Caco-2 (cell line): ENCODE measurements around the gene KCNH2. TPM values are rescaled to one million over a fixed set of nuclear protein-coding genes. Genes with fewer than 3 reads are reported as not detected.

Experiments
- BruUV-seq: library from RNA; stranded (reverse); fragments of 400-500 nt; replicated peaks from 2 replicates; lab custom pipeline; 2021; lab: Mats Ljungman, UMichigan
- CTCF ChIA-PET: fragments of 300-600 bp; sonication (Branson Sonifier 250); formaldehyde crosslinking; loops from one replicate; lab custom pipeline; 2022; ENCODE audit warnings: antibody characterized with exemption; lab: Charles Lee
- POLR2A ChIA-PET: fragments of 300-600 bp; sonication (Branson Sonifier 250); formaldehyde crosslinking; loops from one replicate; lab custom pipeline; 2022; ENCODE audit warnings: antibody characterized with exemption; lab: Charles Lee
- DNase-seq, 2 experiments: peaks; one replicate each; pipeline versions ENCODE4 v3.0.0 to v3.0.0-alpha.2; 2020 to 2022
- H3K27me3 ChIP-seq: replicated peaks from 2 replicates; pipeline ENCODE4 v1.6.0; 2011; ENCODE audit warnings: low read length; ENCODE audit not compliant: control insufficient read depth, insufficient read depth
- H3K36me3 ChIP-seq: 2 replicates; pipeline ENCODE4 v1.5.1; 2011; ENCODE audit warnings: low read length; ENCODE audit not compliant: control insufficient read depth, insufficient read depth
- H3K4me1 ChIP-seq: fragments of 250-450 bp; sonication (Bioruptor Pico); 2 replicates; pipeline ENCODE4 v1.5.1; 2020; ENCODE audit warnings: mild to moderate bottlenecking
- H3K4me3 ChIP-seq: 2 replicates; pipeline ENCODE4 v1.5.1; 2011; ENCODE audit warnings: low read depth, mild to moderate bottlenecking, control low read depth, low read length
- H3K9me3 ChIP-seq: fragments of 250-450 bp; sonication (Bioruptor Pico); 2 replicates; pipeline ENCODE4 v1.5.1; 2020; ENCODE audit warnings: mild to moderate bottlenecking, moderate library complexity
- H3K27ac Mint-ChIP-seq: one replicate; pipeline ENCODE4 v1.8.0; 2022; ENCODE audit warnings: mixed read lengths; ENCODE audit not compliant: unreplicated experiment
- H3K27me3 Mint-ChIP-seq: one replicate; pipeline ENCODE4 v1.8.0; 2022; ENCODE audit warnings: mixed read lengths; ENCODE audit not compliant: insufficient read depth, unreplicated experiment
- H3K36me3 Mint-ChIP-seq: one replicate; pipeline ENCODE4 v1.8.0; 2022; ENCODE audit warnings: mild to moderate bottlenecking, mixed read lengths; ENCODE audit not compliant: insufficient read depth, unreplicated experiment
- H3K4me1 Mint-ChIP-seq: one replicate; pipeline ENCODE4 v1.8.0; 2022; ENCODE audit warnings: low read depth, mixed read lengths; ENCODE audit not compliant: unreplicated experiment
- H3K4me3 Mint-ChIP-seq: one replicate; pipeline ENCODE4 v1.8.0; 2022; ENCODE audit warnings: mild to moderate bottlenecking, moderate library complexity, mixed read lengths; ENCODE audit not compliant: unreplicated experiment
- H3K9me3 Mint-ChIP-seq: one replicate; pipeline ENCODE4 v1.8.0; 2022; ENCODE audit warnings: mixed read lengths; ENCODE audit not compliant: unreplicated experiment
- CTCF ChIP-seq, 2 experiments: fragments of 200-600 bp in 1 of 2; IDR thresholded peaks; 1 replicate in 1 of 2; 2 replicates in 1 of 2; pipeline versions ENCODE4 v1.5.1 to v1.8.0; 2011 to 2022; ENCODE audit warnings: antibody characterized with exemption in 1 of 2, control low read depth in 1 of 2, inconsistent platforms in 1 of 2, low read depth in 1 of 2, low read length in 1 of 2, mild to moderate bottlenecking in 1 of 2, moderate library complexity in 1 of 2; ENCODE audit not compliant: insufficient read depth in 1 of 2, severe bottlenecking in 1 of 2, unreplicated experiment in 1 of 2
- intact Hi-C: fragments of 100-400 bp; cut with micrococcal nuclease; formaldehyde crosslinking; loops from one replicate; pipeline ENCODE4 v1.10.0; 2022; ENCODE audit not compliant: unreplicated experiment
- total RNA-seq: library from RNA; stranded (reverse); gene quantifications from 2 replicates; pipeline ENCODE4 v1.2.3, GENCODE V29; 2022

Gene KCNH2
- total RNA-seq, 1 experiment from 2014 or later, result 0.66 TPM

DNA sequence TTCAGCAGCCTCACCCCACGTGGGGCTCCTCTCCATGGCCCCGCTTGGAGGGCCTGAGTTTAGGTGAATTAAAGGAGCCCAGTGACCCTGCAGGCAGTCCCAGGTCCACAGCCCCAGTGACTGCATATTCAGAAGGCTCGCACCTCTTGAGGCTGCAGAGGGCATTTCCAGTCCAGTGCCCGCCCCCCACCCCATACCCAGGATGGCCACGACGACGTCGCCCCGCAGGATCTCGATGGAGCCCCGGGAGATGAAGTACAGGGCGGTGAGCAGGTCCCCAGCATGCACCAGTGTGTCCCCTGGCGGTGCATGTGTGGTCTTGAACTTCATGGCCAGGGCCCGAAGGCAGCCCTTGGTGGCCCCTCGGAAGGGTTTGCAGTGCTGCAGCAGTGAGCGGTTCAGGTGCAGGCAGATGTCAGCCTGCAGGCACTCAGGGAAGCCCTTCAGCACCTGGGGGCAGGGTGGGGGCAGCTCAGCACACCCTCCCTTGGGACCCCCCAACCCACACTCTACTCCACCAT is 28.1 kb downstream of the KCNH2 start:
- no peak overlapping the region for H3K4me3 ChIP-seq
- H3K4me1 ChIP-seq, result 0 out of 2 replicates have a peak, but pooled peaks cover 3% of the 10 kb centered on the region
- intact Hi-C loops, result no loop called here
- no peaks in the 10 kb centered on the region for H3K9me3 Mint-ChIP-seq
- H3K36me3 Mint-ChIP-seq, result no peaks in the 10 kb centered on the region
- no peaks in the 10 kb centered on the region for H3K27me3 ChIP-seq
- DNase-seq, result peak in 1 of 2 experiments; percentile 24
- no peaks in the 10 kb centered on the region for H3K9me3 ChIP-seq
- no peak overlapping the region for H3K4me3 Mint-ChIP-seq
- ChIA-PET CTCF (no interaction called here), POLR2A (no interaction called here)
- H3K36me3 ChIP-seq, result no peaks in the 10 kb centered on the region
- no TSS peak for BruUV-seq
- no peak for TF ChIP-seq CTCF (IDR thresholded peaks at IDR 0.05; ENCODE audit: insufficient read depth in 1 of 2, low read depth in 1 of 2, low read length in 1 of 2, severe bottlenecking in 1 of 2, unreplicated experiment in 1 of 2)
- no peaks in the 10 kb centered on the region for H3K4me1 Mint-ChIP-seq
- peaks cover 8% of the 10 kb centered on the region for H3K27me3 Mint-ChIP-seq
- no peak overlapping the region for H3K27ac Mint-ChIP-seq

DNA sequence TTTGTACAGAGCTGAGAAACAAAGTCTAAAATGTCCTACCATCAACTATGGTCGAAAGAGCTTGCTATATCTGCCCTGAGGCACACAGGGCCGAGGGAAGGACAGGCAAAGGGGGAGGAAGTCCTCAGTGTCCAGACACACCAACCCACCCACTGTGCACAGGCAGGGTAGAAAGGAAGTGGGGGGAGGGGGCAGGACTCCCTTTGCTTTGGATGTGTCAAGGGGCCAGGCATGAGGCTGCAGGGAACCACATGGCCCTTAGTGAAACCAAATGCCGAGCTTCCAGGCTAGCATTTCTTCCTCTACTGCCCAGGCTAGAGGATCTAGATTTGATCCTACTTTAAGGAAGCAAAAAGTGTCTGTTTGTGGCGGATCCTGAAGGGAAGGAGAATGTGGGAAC is 28.6 kb downstream of the KCNH2 start:
- H3K27ac Mint-ChIP-seq, result no peak overlapping the region
- H3K9me3 Mint-ChIP-seq, result no peaks in the 10 kb centered on the region
- 0 out of 2 replicates have a peak, but pooled peaks cover 4% of the 10 kb centered on the region for H3K4me1 ChIP-seq
- no peak overlapping the region for H3K4me3 ChIP-seq
- no peak for TF ChIP-seq CTCF (IDR thresholded peaks at IDR 0.05; ENCODE audit: insufficient read depth in 1 of 2, low read depth in 1 of 2, low read length in 1 of 2, severe bottlenecking in 1 of 2, unreplicated experiment in 1 of 2)
- no peaks in the 10 kb centered on the region for H3K9me3 ChIP-seq
- no peaks in the 10 kb centered on the region for H3K36me3 ChIP-seq
- H3K27me3 ChIP-seq, result no peaks in the 10 kb centered on the region
- no peak overlapping the region for H3K4me3 Mint-ChIP-seq
- intact Hi-C loops, result no loop called here
- no peaks in the 10 kb centered on the region for H3K36me3 Mint-ChIP-seq
- CTCF ChIA-PET, result interaction anchor here (0.5 kb wide), 1 partner anchor 1718 kb away, joined by 3 read pairs; no protein-coding TSS in a partner anchor
- no peaks in the 10 kb centered on the region for H3K4me1 Mint-ChIP-seq
- no TSS peak for BruUV-seq
- H3K27me3 Mint-ChIP-seq, result peaks cover 8% of the 10 kb centered on the region
- POLR2A ChIA-PET, result no interaction called here
- peak in 1 of 2 experiments; percentile 22 for DNase-seq

DNA sequence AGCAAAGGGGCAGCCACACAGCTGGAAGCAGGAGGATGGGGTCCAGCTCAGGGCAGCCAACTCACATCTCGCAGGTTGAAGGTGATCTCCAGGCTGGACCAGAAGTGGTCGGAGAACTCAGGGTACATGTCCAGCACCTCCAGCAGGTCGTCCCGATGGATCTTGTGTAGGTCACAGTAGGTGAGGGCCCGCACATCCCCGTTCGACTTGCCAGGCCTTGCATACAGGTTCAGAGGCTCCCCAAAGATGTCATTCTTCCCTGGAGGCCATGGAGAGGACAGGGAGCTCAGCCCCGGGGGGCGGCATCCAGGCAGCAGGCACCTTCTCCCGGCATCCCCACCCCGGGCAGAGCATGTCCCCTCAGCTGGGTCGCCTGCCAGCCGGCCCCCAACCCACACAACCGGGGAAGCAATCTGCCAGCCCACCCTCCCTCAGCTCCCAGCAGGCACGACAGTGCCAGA is 29.3 kb downstream of the KCNH2 start:
- Mint-ChIP-seq H3K27ac (no peak overlapping the region), H3K4me1 (no peaks in the 10 kb centered on the region), H3K4me3 (no peak overlapping the region), H3K27me3 (peaks cover 8% of the 10 kb centered on the region), H3K36me3 (no peaks in the 10 kb centered on the region), H3K9me3 (no peaks in the 10 kb centered on the region)
- intact Hi-C loops, result no loop called here
- ChIA-PET CTCF (no interaction called here), POLR2A (no interaction called here)
- Histone ChIP-seq H3K27me3 (no peaks in the 10 kb centered on the region), H3K4me3 (no peak overlapping the region), H3K4me1 (0 out of 2 replicates have a peak, but pooled peaks cover 4% of the 10 kb centered on the region), H3K9me3 (no peaks in the 10 kb centered on the region), H3K36me3 (no peaks in the 10 kb centered on the region)
- TF ChIP-seq CTCF (IDR thresholded peaks at IDR 0.05; ENCODE audit: insufficient read depth in 1 of 2, low read depth in 1 of 2, low read length in 1 of 2, severe bottlenecking in 1 of 2, unreplicated experiment in 1 of 2), result no peak
- DNase-seq, result no peak
- BruUV-seq, result no TSS peak
